ENCODE results near the gene RAB4A. TPM values are rescaled to one million over a fixed set of nuclear protein-coding genes. Genes with fewer than 3 reads are reported as not detected.

The RAB4A gene
- total RNA-seq, 2 experiments from 2014 or later = 26.7 to 28.7 TPM

GRCh38 chr1:229293528-229294204 lies 22.8 kb downstream of the RAB4A start:
- ATAC-seq (ENCODE audit: poor library complexity) (no peak), DNase-seq (no peak)
- Mint-ChIP-seq H3K27ac (no peak overlapping the region), H3K4me3 (no peak overlapping the region), H3K36me3 (ENCODE audit: low read depth) (peaks cover 74% of the 10 kb centered on the region), H3K27me3 (no peaks in the 10 kb centered on the region), H3K9me3 (no peaks in the 10 kb centered on the region), H3K4me1 (ENCODE audit: low read depth) (no peaks in the 10 kb centered on the region)
- TF ChIP-seq CTCF (IDR thresholded peaks at IDR 0.05) = no peak
- Histone ChIP-seq H3K27ac (ENCODE audit: low read depth in 1 of 2, low read length in 2 of 2) (no peak overlapping the region), H3K4me3 (ENCODE audit: low read length) (no peak overlapping the region), H3K4me1 (ENCODE audit: insufficient read depth, low read length) (peaks cover 2% of the 10 kb centered on the region), H3K9me3 (ENCODE audit: control insufficient read depth in 1 of 2, insufficient read depth in 1 of 2, low read length in 2 of 2) (no peaks in the 10 kb centered on the region), H3K27me3 (ENCODE audit: control insufficient read depth in 1 of 2, insufficient read depth in 2 of 2, low read length in 2 of 2) (no peaks in the 10 kb centered on the region), H3K36me3 (ENCODE audit: insufficient read depth, low read length) (peaks cover 46% of the 10 kb centered on the region)
- CTCF ChIA-PET = no interaction called here
- POLR2A ChIA-PET = no interaction called here
- intact Hi-C loops (cut with DNase I, micrococcal nuclease) = no loop called here

- Mint-ChIP-seq H3K36me3 (ENCODE audit: low read depth) (peaks cover 76% of the 10 kb centered on the region), H3K27ac (no peak overlapping the region)
- CTCF ChIA-PET = no interaction called here
Observed at GRCh38 chr1:229295745-229296144, 24.8 kb downstream of the RAB4A start.

GRCh38 chr1:229296541-229296941 lies 25.6 kb downstream of the RAB4A start:
- no peak for TF ChIP-seq CTCF (IDR thresholded peaks at IDR 0.05)
- Mint-ChIP-seq H3K36me3 (ENCODE audit: low read depth) (peaks cover 74% of the 10 kb centered on the region), H3K4me1 (ENCODE audit: low read depth) (no peaks in the 10 kb centered on the region)

More at GRCh38 chr1:229295745-229296144, 24.8 kb downstream of the RAB4A start:
- Mint-ChIP-seq H3K27me3 (no peaks in the 10 kb centered on the region), H3K4me3 (no peak overlapping the region), H3K4me1 (ENCODE audit: low read depth) (no peaks in the 10 kb centered on the region), H3K9me3 (no peaks in the 10 kb centered on the region)
- TF ChIP-seq CTCF (IDR thresholded peaks at IDR 0.05) = no peak
- no peak overlapping the region for H3K27ac ChIP-seq (ENCODE audit: low read depth in 1 of 2, low read length in 2 of 2)
- no peak for DNase-seq
- peaks cover 50% of the 10 kb centered on the region for H3K36me3 ChIP-seq (ENCODE audit: insufficient read depth, low read length)
- peaks cover 2% of the 10 kb centered on the region for H3K4me1 ChIP-seq (ENCODE audit: insufficient read depth, low read length)
- POLR2A ChIA-PET = no interaction called here
- intact Hi-C loops (cut with DNase I, micrococcal nuclease) = no loop called here
- ATAC-seq (ENCODE audit: poor library complexity) = no peak
- no peak overlapping the region for H3K4me3 ChIP-seq (ENCODE audit: low read length)
- no peaks in the 10 kb centered on the region for H3K27me3 ChIP-seq (ENCODE audit: control insufficient read depth in 1 of 2, insufficient read depth in 2 of 2, low read length in 2 of 2)
- no peaks in the 10 kb centered on the region for H3K9me3 ChIP-seq (ENCODE audit: control insufficient read depth in 1 of 2, insufficient read depth in 1 of 2, low read length in 2 of 2)

More at GRCh38 chr1:229296541-229296941, 25.6 kb downstream of the RAB4A start:
- Histone ChIP-seq H3K36me3 (ENCODE audit: insufficient read depth, low read length) (peaks cover 50% of the 10 kb centered on the region), H3K9me3 (ENCODE audit: control insufficient read depth in 1 of 2, insufficient read depth in 1 of 2, low read length in 2 of 2) (no peaks in the 10 kb centered on the region), H3K27ac (ENCODE audit: low read depth in 1 of 2, low read length in 2 of 2) (no peak overlapping the region), H3K27me3 (ENCODE audit: control insufficient read depth in 1 of 2, insufficient read depth in 2 of 2, low read length in 2 of 2) (no peaks in the 10 kb centered on the region), H3K4me1 (ENCODE audit: insufficient read depth, low read length) (peaks cover 2% of the 10 kb centered on the region), H3K4me3 (ENCODE audit: low read length) (no peak overlapping the region)
- H3K9me3 Mint-ChIP-seq = no peaks in the 10 kb centered on the region
- H3K27me3 Mint-ChIP-seq = no peaks in the 10 kb centered on the region
- ChIA-PET CTCF (no interaction called here), POLR2A (no interaction called here)
- intact Hi-C loops (cut with DNase I, micrococcal nuclease) = no loop called here
- H3K4me3 Mint-ChIP-seq = no peak overlapping the region
- ATAC-seq (ENCODE audit: poor library complexity) (no peak), DNase-seq (no peak)
- H3K27ac Mint-ChIP-seq = no peak overlapping the region
